Liver (tissue), 3 donors: ENCODE results near the gene SYT6.

ENCODE experiments used
- CTCF ChIP-seq: fragments of 150-350 bp; IDR thresholded peaks from 2 replicates; pipeline ENCODE4 v1.5.1; 2017; ENCODE audit warnings: improper control_type of control experiment, low read depth, low read length; ENCODE audit not compliant: missing input control
- GABPA ChIP-seq, 2 donors: IDR thresholded peaks in 1 of 2; conservative IDR thresholded peaks in 1 of 2; 2 replicates each; pipeline ENCODE4 v1.6.1; 2016; ENCODE audit warnings: antibody characterized with exemption in 2 of 2, mild to moderate bottlenecking in 1 of 2, moderate library complexity in 1 of 2
- MAX ChIP-seq: IDR thresholded peaks from 2 replicates; pipeline ENCODE4 v1.6.1; 2016; ENCODE audit warnings: antibody characterized with exemption
- RAD21 ChIP-seq, 2 donors: IDR thresholded peaks; 2 replicates each; pipeline ENCODE4 v1.6.1; 2016; ENCODE audit warnings: antibody characterized with exemption in 2 of 2, mild to moderate bottlenecking in 2 of 2
- RXRA ChIP-seq, 2 donors: IDR thresholded peaks; 2 replicates each; pipeline ENCODE4 v1.6.1; 2017 to 2018; ENCODE audit warnings: antibody characterized with exemption in 2 of 2, mild to moderate bottlenecking in 1 of 2
- SP1 ChIP-seq: IDR thresholded peaks from 2 replicates; pipeline ENCODE4 v1.6.1; 2018; ENCODE audit warnings: antibody characterized with exemption, mild to moderate bottlenecking
- TAF1 ChIP-seq: conservative IDR thresholded peaks from 2 replicates; pipeline ENCODE4 v1.6.1; 2016; ENCODE audit warnings: antibody characterized with exemption, mild to moderate bottlenecking
- ZBTB33 ChIP-seq: IDR thresholded peaks from 2 replicates; pipeline ENCODE4 v1.6.1; 2016; ENCODE audit warnings: antibody characterized with exemption
- TF ChIP-seq, protein P1 (sequence below): IDR thresholded peaks from 2 replicates; pipeline ENCODE4 v1.6.1; 2016; ENCODE audit warnings: antibody characterized with exemption, mild to moderate bottlenecking
- donor health status: healthy.
- donor health status: healthy.

DNA sequence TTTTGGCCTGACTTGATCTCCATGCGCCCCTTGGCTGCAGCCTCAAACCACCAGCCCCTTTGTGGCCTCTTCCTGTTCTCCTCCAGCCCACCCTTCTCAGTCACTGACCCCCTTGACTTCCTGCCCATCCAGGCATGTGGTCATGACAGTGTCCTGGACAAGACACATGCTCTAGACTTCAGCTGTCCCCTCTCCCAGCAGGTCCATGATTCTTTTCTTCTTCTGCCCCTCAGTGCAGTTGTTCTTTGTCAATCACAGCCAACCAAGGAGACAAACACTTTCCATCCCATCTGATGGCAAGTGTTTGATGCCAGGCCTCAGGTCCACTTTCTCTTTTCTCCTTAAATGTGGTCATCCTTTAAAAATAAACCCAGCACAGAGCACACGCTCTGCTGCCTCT lies 49.7 kb downstream of the SYT6 start:
- TF ChIP-seq SP1 = no peak
- TF ChIP-seq, protein P1, sequence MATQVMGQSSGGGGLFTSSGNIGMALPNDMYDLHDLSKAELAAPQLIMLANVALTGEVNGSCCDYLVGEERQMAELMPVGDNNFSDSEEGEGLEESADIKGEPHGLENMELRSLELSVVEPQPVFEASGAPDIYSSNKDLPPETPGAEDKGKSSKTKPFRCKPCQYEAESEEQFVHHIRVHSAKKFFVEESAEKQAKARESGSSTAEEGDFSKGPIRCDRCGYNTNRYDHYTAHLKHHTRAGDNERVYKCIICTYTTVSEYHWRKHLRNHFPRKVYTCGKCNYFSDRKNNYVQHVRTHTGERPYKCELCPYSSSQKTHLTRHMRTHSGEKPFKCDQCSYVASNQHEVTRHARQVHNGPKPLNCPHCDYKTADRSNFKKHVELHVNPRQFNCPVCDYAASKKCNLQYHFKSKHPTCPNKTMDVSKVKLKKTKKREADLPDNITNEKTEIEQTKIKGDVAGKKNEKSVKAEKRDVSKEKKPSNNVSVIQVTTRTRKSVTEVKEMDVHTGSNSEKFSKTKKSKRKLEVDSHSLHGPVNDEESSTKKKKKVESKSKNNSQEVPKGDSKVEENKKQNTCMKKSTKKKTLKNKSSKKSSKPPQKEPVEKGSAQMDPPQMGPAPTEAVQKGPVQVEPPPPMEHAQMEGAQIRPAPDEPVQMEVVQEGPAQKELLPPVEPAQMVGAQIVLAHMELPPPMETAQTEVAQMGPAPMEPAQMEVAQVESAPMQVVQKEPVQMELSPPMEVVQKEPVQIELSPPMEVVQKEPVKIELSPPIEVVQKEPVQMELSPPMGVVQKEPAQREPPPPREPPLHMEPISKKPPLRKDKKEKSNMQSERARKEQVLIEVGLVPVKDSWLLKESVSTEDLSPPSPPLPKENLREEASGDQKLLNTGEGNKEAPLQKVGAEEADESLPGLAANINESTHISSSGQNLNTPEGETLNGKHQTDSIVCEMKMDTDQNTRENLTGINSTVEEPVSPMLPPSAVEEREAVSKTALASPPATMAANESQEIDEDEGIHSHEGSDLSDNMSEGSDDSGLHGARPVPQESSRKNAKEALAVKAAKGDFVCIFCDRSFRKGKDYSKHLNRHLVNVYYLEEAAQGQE = no peak
- TF ChIP-seq CTCF = no peak
- TF ChIP-seq GABPA (IDR thresholded peaks at IDR 0.05 in 1 of 2, conservative IDR thresholded peaks at IDR 0.05 in 1 of 2) = no peak
- no peak for TF ChIP-seq TAF1
- TF ChIP-seq RAD21 (IDR thresholded peaks at IDR 0.05) = no peak
- no peak for TF ChIP-seq RXRA (IDR thresholded peaks at IDR 0.05)
- TF ChIP-seq MAX = no peak
- TF ChIP-seq ZBTB33 = no peak
